HCT116 (cell line): ENCODE measurements around the gene SCN4A. TPM values are rescaled to one million over a fixed set of nuclear protein-coding genes. Genes with fewer than 3 reads are reported as not detected.

Experiments
- ATAC-seq: fragments of 200-7000 bp; cut with Tn5 transposase; 2 replicates; pipeline ENCODE4 v1.9.1; 2020; ENCODE audit warnings: mild to moderate bottlenecking, moderate library complexity
- BruUV-seq: library from RNA; stranded (reverse); fragments of 400-500 nt; replicated peaks from 2 replicates; lab custom pipeline; 2021; lab: Mats Ljungman, UMichigan
- CTCF ChIA-PET: fragments of 300-600 bp; sonication (Branson Sonifier 250); formaldehyde crosslinking; loops from one replicate; lab custom pipeline; 2021; ENCODE audit warnings: antibody characterized with exemption; lab: Charles Lee
- POLR2A ChIA-PET: fragments of 300-600, 350-600 bp; sonication (Branson Sonifier 250); formaldehyde crosslinking; loops from one replicate; lab custom pipeline; 2021; ENCODE audit warnings: antibody characterized with exemption; lab: Charles Lee
- RAD21 ChIA-PET, 2 experiments: fragments of 300-600 bp; sonication (Branson Sonifier 250); formaldehyde crosslinking; loops; one replicate each; lab custom pipeline; 2023; ENCODE audit warnings: low total read pairs in 2 of 2; ENCODE audit not compliant: uncharacterized antibody in 2 of 2, unreplicated experiment in 2 of 2, low non-redundant PET in 1 of 2; lab: Charles Lee
- DNase-seq: peaks from one replicate; pipeline ENCODE4 v3.0.0-alpha.2; 2010; ENCODE audit warnings: low read depth, low spot score
- H2AFZ ChIP-seq: fragments of 200-600 bp; shearing (Covaris generic), sonication (generic); 2 replicates; pipeline ENCODE4 v1.6.1; 2017; ENCODE audit warnings: low read depth, mixed run types, mixed read lengths, antibody characterized with exemption, low read length; ENCODE audit not compliant: poor library complexity, severe bottlenecking
- H3K27ac ChIP-seq: 2 replicates; pipeline ENCODE4 v1.5.1; 2012; ENCODE audit warnings: low read depth, low read length
- H3K27me3 ChIP-seq: fragments of 200-600 bp; sonication (generic); 2 replicates; pipeline ENCODE4 v1.6.1; 2016; ENCODE audit warnings: mixed run types, low read length, mixed read lengths; ENCODE audit not compliant: insufficient read depth
- H3K36me3 ChIP-seq, 2 experiments: fragments of 200-500 bp in 1 of 2; fragments of 200-600 bp in 1 of 2; sonication (Bioruptor generic) in 1 of 2; sonication (generic) in 1 of 2; 2 replicates each; pipeline versions ENCODE4 v1.5.1 to v1.6.1; 2014 to 2016; ENCODE audit warnings: low read length in 2 of 2, inconsistent platforms in 1 of 2, mixed read lengths in 1 of 2, mixed run types in 1 of 2; ENCODE audit not compliant: insufficient read depth in 2 of 2, control insufficient read depth in 1 of 2
- H3K4me1 ChIP-seq, 2 experiments: fragments of 200-600 bp in 1 of 2; sonication (generic) in 1 of 2; 2 replicates each; pipeline versions ENCODE4 v1.5.1 to v1.6.1; 2012 to 2017; ENCODE audit warnings: low read length in 2 of 2, inconsistent platforms in 1 of 2, mild to moderate bottlenecking in 1 of 2, mixed read lengths in 1 of 2, mixed run types in 1 of 2, moderate library complexity in 1 of 2; ENCODE audit not compliant: insufficient read depth in 2 of 2, control insufficient read depth in 1 of 2
- H3K4me2 ChIP-seq: fragments of 200-600 bp; sonication (generic); 2 replicates; pipeline ENCODE4 v1.6.1; 2017; ENCODE audit warnings: mixed run types, low read length, mixed read lengths
- H3K4me3 ChIP-seq, 2 experiments: fragments of 200-600 bp in 1 of 2; sonication (generic) in 1 of 2; replicated peaks in 1 of 2; 2 replicates each; pipeline ENCODE4 v1.5.1; 2011 to 2016; ENCODE audit warnings: low read length in 2 of 2, control low read depth in 1 of 2, low read depth in 1 of 2, mild to moderate bottlenecking in 1 of 2, mixed read lengths in 1 of 2, mixed run types in 1 of 2
- H3K79me2 ChIP-seq: fragments of 200-600 bp; sonication (generic); 2 replicates; pipeline ENCODE4 v1.6.1; 2017; ENCODE audit warnings: mild to moderate bottlenecking, mixed run types, low read length, moderate library complexity, mixed read lengths; ENCODE audit not compliant: insufficient read depth
- H3K9ac ChIP-seq: fragments of 200-600 bp; sonication (generic); 2 replicates; pipeline ENCODE4 v1.6.1; 2016; ENCODE audit warnings: low read length, mixed read lengths
- H3K9me2 ChIP-seq: fragments of 200-600 bp; sonication (generic), shearing (Covaris generic); 2 replicates; pipeline ENCODE4 v1.6.1; 2017; ENCODE audit warnings: mixed run types, mild to moderate bottlenecking, moderate library complexity; ENCODE audit not compliant: insufficient read depth
- H3K9me3 ChIP-seq, 2 experiments: fragments of 200-500 bp in 1 of 2; fragments of 200-600 bp in 1 of 2; sonication (Bioruptor generic) in 1 of 2; sonication (generic) in 1 of 2; 2 replicates each; pipeline ENCODE4 v1.6.1; 2014 to 2017; ENCODE audit warnings: low read length in 2 of 2, mixed read lengths in 2 of 2, inconsistent platforms in 1 of 2, low read depth in 1 of 2, mild to moderate bottlenecking in 1 of 2, mixed run types in 1 of 2, moderate library complexity in 1 of 2; ENCODE audit not compliant: control insufficient read depth in 1 of 2, insufficient read depth in 1 of 2
- H4K20me1 ChIP-seq: fragments of 200-600 bp; sonication (generic), shearing (Covaris generic); 2 replicates; pipeline ENCODE4 v1.6.1; 2017; ENCODE audit warnings: mixed run types, mild to moderate bottlenecking, moderate library complexity; ENCODE audit not compliant: insufficient read depth
- ATF3 ChIP-seq: IDR thresholded peaks from 2 replicates; pipeline ENCODE4 v1.6.1; 2012
- CBX3 ChIP-seq: IDR thresholded peaks from 2 replicates; pipeline ENCODE4 v1.6.1; 2012; ENCODE audit warnings: low read depth
- CEBPB ChIP-seq: IDR thresholded peaks from 2 replicates; pipeline ENCODE4 v1.6.1; 2012; ENCODE audit warnings: low read depth
- CTCF ChIP-seq, 3 experiments: fragments of 200-600 bp in 1 of 3; sonication (generic) in 1 of 3; IDR thresholded peaks in 2 of 3; conservative IDR thresholded peaks in 1 of 3; 2 replicates each; pipeline ENCODE4 v1.5.1; 2012 to 2017; ENCODE audit warnings: low read depth in 2 of 3, low read length in 2 of 3, antibody characterized with exemption in 1 of 3, borderline replicate concordance in 1 of 3, control low read depth in 1 of 3, mild to moderate bottlenecking in 1 of 3, mixed read lengths in 1 of 3, mixed run types in 1 of 3, moderate library complexity in 1 of 3; ENCODE audit not compliant: insufficient read depth in 1 of 3
- EGR1 ChIP-seq: IDR thresholded peaks from 2 replicates; pipeline ENCODE4 v1.6.1; 2012; ENCODE audit warnings: low read depth
- EZH2 ChIP-seq: fragments of 200-600 bp; sonication (generic); IDR thresholded peaks from 2 replicates; pipeline ENCODE4 v1.6.1; 2017; ENCODE audit warnings: antibody characterized with exemption, mixed run types
- EZH2phosphoT487 ChIP-seq: fragments of 200-600 bp; IDR thresholded peaks from 2 replicates; pipeline ENCODE4 v1.6.1; 2018; ENCODE audit warnings: antibody characterized with exemption, borderline replicate concordance
- FOSL1 ChIP-seq: IDR thresholded peaks from 2 replicates; pipeline ENCODE4 v1.6.1; 2012; ENCODE audit warnings: low read depth
- JUND ChIP-seq: IDR thresholded peaks from 2 replicates; pipeline ENCODE4 v1.6.1; 2012
- MAX ChIP-seq: IDR thresholded peaks from 2 replicates; pipeline ENCODE4 v1.6.1; 2012
- RAD21 ChIP-seq: IDR thresholded peaks from 2 replicates; pipeline ENCODE4 v1.6.1; 2012; ENCODE audit warnings: low read depth, mild to moderate bottlenecking
- SIN3A ChIP-seq: IDR thresholded peaks from 2 replicates; pipeline ENCODE4 v1.6.1; 2012; ENCODE audit warnings: low read depth
- SP1 ChIP-seq: IDR thresholded peaks from 2 replicates; pipeline ENCODE4 v1.6.1; 2012; ENCODE audit warnings: low read depth
- SRF ChIP-seq: IDR thresholded peaks from 2 replicates; pipeline ENCODE4 v1.6.1; 2012; ENCODE audit warnings: low read depth
- TCF7L2 ChIP-seq: IDR thresholded peaks from 2 replicates; pipeline ENCODE4 v1.7.0; 2011; ENCODE audit warnings: borderline replicate concordance, inconsistent platforms; ENCODE audit not compliant: insufficient read depth, insufficient read length; ENCODE audit errors: extremely low read depth
- YY1 ChIP-seq: IDR thresholded peaks from 2 replicates; pipeline ENCODE4 v1.6.1; 2011; ENCODE audit warnings: low read length, low read depth, moderate library complexity, mild to moderate bottlenecking; ENCODE audit not compliant: insufficient replicate concordance; ENCODE audit errors: extremely low read depth
- ZFX ChIP-seq: fragments of 450-650 bp; IDR thresholded peaks from 2 replicates; pipeline ENCODE4 v1.6.1; 2017
- intact Hi-C: fragments of 100-400 bp; cut with micrococcal nuclease; formaldehyde crosslinking; loops from 2 replicates; pipeline ENCODE4 v1.10.0; 2022
- total RNA-seq: library from RNA; stranded (reverse); gene quantifications from one replicate; pipeline ENCODE4 v1.2.1, GENCODE V29; 2021; ENCODE audit not compliant: unreplicated experiment

SCN4A gene
- total RNA-seq, 1 experiment from 2014 or later: 2.7 TPM

GRCh38 chr17:63973930-63974593, 1.3 kb upstream of the SCN4A start:
- peak overlapping the region; percentile 46 for H3K27ac ChIP-seq
- H3K9ac ChIP-seq: peak overlapping the region; percentile 32
- peak overlapping the region; percentile 78 for H3K4me2 ChIP-seq
- DNase-seq: no peak
- ChIA-PET POLR2A (interaction anchor here (0.8 to 1.0 kb wide), 2 partner anchors 12 to 171 kb away, joined by 4 read pairs; no protein-coding TSS in a partner anchor), CTCF (interaction anchor here (0.8 to 2.3 kb wide), 10 partner anchors 8 to 160 kb away, joined by 3 to 10 read pairs (median 4); no protein-coding TSS in a partner anchor), RAD21 (interaction anchor here in 1 of 2 experiments (1.4 kb wide), 1 partner anchor 55 kb away, joined by 5 read pairs; the partner anchor contains the start of gene GH1)
- no peaks in the 10 kb centered on the region for H3K79me2 ChIP-seq
- BruUV-seq: no TSS peak
- TF ChIP-seq EZH2 (no peak), JUND (no peak), EZH2phosphoT487 (no peak), MAX (0 out of 2 replicates have a peak, but pooled peaks have one; percentile 77), CEBPB (no peak)
- H3K36me3 ChIP-seq: no peaks in the 10 kb centered on the region
- peak overlapping the region; percentile 23 to 44 for H3K4me3 ChIP-seq
- intact Hi-C loops: no loop called here
- H3K4me1 ChIP-seq: peaks cover 23 to 43% of the 10 kb centered on the region in 2 experiments
- no peaks in the 10 kb centered on the region for H3K9me2 ChIP-seq
- H3K27me3 ChIP-seq: no peaks in the 10 kb centered on the region
- no peaks in the 10 kb centered on the region for H4K20me1 ChIP-seq
- no peaks in the 10 kb centered on the region for H3K9me3 ChIP-seq
- no peak overlapping the region for H2AFZ ChIP-seq
- ATAC-seq: peak; percentile 76

- no peaks in the 10 kb centered on the region for H3K9me3 ChIP-seq
- intact Hi-C loops: no loop called here
- H3K4me1 ChIP-seq: peaks cover 23 to 43% of the 10 kb centered on the region in 2 experiments
- POLR2A ChIA-PET: no interaction called here
- DNase-seq: no peak
- no peak overlapping the region for H3K27ac ChIP-seq
- no peaks in the 10 kb centered on the region for H3K9me2 ChIP-seq
- TF ChIP-seq CBX3: no peak
- TF ChIP-seq JUND: no peak
- no peak for TF ChIP-seq EZH2phosphoT487
- no peak for TF ChIP-seq SRF
- no peak for TF ChIP-seq SIN3A
- no peak for TF ChIP-seq MAX
- TF ChIP-seq ZFX: no peak
- TF ChIP-seq TCF7L2: no peak
- no peak for TF ChIP-seq YY1
- TF ChIP-seq CTCF (IDR thresholded peaks at IDR 0.05 in 2 of 3, conservative IDR thresholded peaks at IDR 0.05 in 1 of 3; ENCODE audit: borderline replicate concordance in 1 of 3, insufficient read depth in 1 of 3, low read depth in 2 of 3, low read length in 2 of 3): no peak
- TF ChIP-seq EZH2: no peak
- TF ChIP-seq CEBPB: no peak
- no peak for TF ChIP-seq FOSL1
- no peak for TF ChIP-seq EGR1
- no peak for TF ChIP-seq RAD21
- TF ChIP-seq SP1: no peak
- TF ChIP-seq ATF3: no peak
- TF ChIP-seq, all 23 proteins: peak for 0
- Histone ChIP-seq H4K20me1 (no peaks in the 10 kb centered on the region), H3K79me2 (no peaks in the 10 kb centered on the region), H3K36me3 (no peaks in the 10 kb centered on the region), H2AFZ (no peak overlapping the region), H3K27me3 (no peaks in the 10 kb centered on the region), H3K4me3 (peak overlapping the region in 1 of 2 experiments; percentile 44; a peak in 1 of 4 replicates), H3K4me2 (peak overlapping the region; percentile 78), H3K9ac (no peak overlapping the region)
- no peak for ATAC-seq
- ChIA-PET RAD21 (no interaction called here), CTCF (interaction anchor here (1.4 to 2.0 kb wide), 2 partner anchors 22 to 52 kb away, joined by 4 to 8 read pairs; no protein-coding TSS in a partner anchor)
- no TSS peak for BruUV-seq
Observed at GRCh38 chr17:63973247-63973646, 529 bp upstream of the SCN4A start.
